Measurements from ENCODE around the gene NSG1. TPM values are rescaled to one million over a fixed set of nuclear protein-coding genes. Genes with fewer than 3 reads are reported as not detected.
"Not testable (repeated sequence)": the region's sequence is repeated elsewhere in the genome, so short reads cannot be mapped to it uniquely, and the experiment has no call there.

The NSG1 gene
- total RNA-seq, 1 donor from 2014 or later = 24.5 TPM

- peaks cover 5% of the 10 kb centered on the region for H3K9me3 Mint-ChIP-seq
- no peak for TF ChIP-seq CTCF (conservative IDR thresholded peaks at IDR 0.05)
- no peak overlapping the region for H3K4me3 Mint-ChIP-seq
- H3K27me3 Mint-ChIP-seq (ENCODE audit: low read depth) = no peaks in the 10 kb centered on the region
- peaks cover 7% of the 10 kb centered on the region for H3K4me1 Mint-ChIP-seq
- H3K27ac Mint-ChIP-seq (ENCODE audit: unreplicated experiment) = no peak overlapping the region
- H3K36me3 Mint-ChIP-seq (ENCODE audit: low read depth) = peaks cover 20% of the 10 kb centered on the region
- no peak for DNase-seq (ENCODE audit: low read depth, low spot score)
These were observed 74.3 kb downstream of the NSG1 start for GRCh38 chr4:4461178-4461577.

GRCh38 chr4:4461850-4462249 is 74.9 kb downstream of the NSG1 start:
- peaks cover 23% of the 10 kb centered on the region for H3K36me3 Mint-ChIP-seq (ENCODE audit: low read depth)
- TF ChIP-seq CTCF (conservative IDR thresholded peaks at IDR 0.05) = no peak
- no peak for DNase-seq (ENCODE audit: low read depth, low spot score)
- no peaks in the 10 kb centered on the region for H3K27me3 Mint-ChIP-seq (ENCODE audit: low read depth)
- peaks cover 5% of the 10 kb centered on the region for H3K9me3 Mint-ChIP-seq
- no peak overlapping the region for H3K4me3 Mint-ChIP-seq
- no peak overlapping the region for H3K27ac Mint-ChIP-seq (ENCODE audit: unreplicated experiment)
- H3K4me1 Mint-ChIP-seq = peaks cover 7% of the 10 kb centered on the region

GRCh38 chr4:4462970-4463369 is 76.1 kb downstream of the NSG1 start:
- Mint-ChIP-seq H3K36me3 (ENCODE audit: low read depth) (peaks cover 29% of the 10 kb centered on the region), H3K27me3 (ENCODE audit: low read depth) (no peaks in the 10 kb centered on the region), H3K4me3 (no peak overlapping the region), H3K4me1 (peaks cover 7% of the 10 kb centered on the region), H3K27ac (ENCODE audit: unreplicated experiment) (no peak overlapping the region), H3K9me3 (peaks cover 5% of the 10 kb centered on the region)
- no peak for DNase-seq (ENCODE audit: low read depth, low spot score)
- no peak for TF ChIP-seq CTCF (conservative IDR thresholded peaks at IDR 0.05)

GRCh38 chr4:4465238-4465637 is 78.3 kb downstream of the NSG1 start:
- not testable (repeated sequence) for DNase-seq (ENCODE audit: low read depth, low spot score); H3K4me3 Mint-ChIP-seq; H3K9me3 Mint-ChIP-seq; H3K4me1 Mint-ChIP-seq; H3K27me3 Mint-ChIP-seq (ENCODE audit: low read depth); H3K27ac Mint-ChIP-seq (ENCODE audit: unreplicated experiment)
- peaks cover 29% of the 10 kb centered on the region for H3K36me3 Mint-ChIP-seq (ENCODE audit: low read depth)

Other genes with a start within 250 kb of the NSG1 start
- 0.33 TPM in 1 of 2 replicates, not detected in the other for gene OTOP1, start 160.2 kb upstream of the NSG1 start, total RNA-seq
- 26.7 and 28.4 TPM in 2 replicates for gene TMEM128, start 138.9 kb upstream of the NSG1 start, total RNA-seq
- gene LYAR, start 96.9 kb upstream of the NSG1 start, total RNA-seq = 24.7 and 27.3 TPM in 2 replicates
- 5.7 and 7.8 TPM in 2 replicates for gene ZBTB49, start 96.9 kb upstream of the NSG1 start, total RNA-seq
- 36.7 and 40.0 TPM in 2 replicates for gene STX18, start 154.9 kb downstream of the NSG1 start, total RNA-seq